Smooth muscle cell of the pulmonary artery (primary cell): ENCODE measurements around the gene NAT9. TPM values are rescaled to one million over a fixed set of nuclear protein-coding genes. Genes with fewer than 3 reads are reported as not detected.

Experiments used
- total RNA-seq: library from RNA; depleted of rRNA; stranded (reverse); fragments of >200 nt; gene quantifications from 2 replicates; pipeline ENCODE4 v1.2.3, GENCODE V29; 2014

NAT9 gene
- 32.6 and 46.7 TPM in 2 replicates for total RNA-seq

GRCh38 chr17:74776044-74776962 lies at the start of gene NAT9:
TSS of gene NAT9 (minus strand) at chr17:74776345. CDS start at chr17:74775698, 647 bp downstream.

GRCh38 chr17:74748529-74749278 lies 27.4 kb downstream of the NAT9 start, which contains the start of gene NHERF1:
TSS of gene NHERF1 (plus strand) at chr17:74748628. CDS start at chr17:74748847, 219 bp downstream.

GRCh38 chr17:74736513-74737298 lies 39.4 kb downstream of the NAT9 start, which contains the start of gene RAB37:
TSS of gene RAB37 (plus strand) at chr17:74737256. CDS start at chr17:74737273, 17 bp downstream.

Other genes starting within 250 kb of the NAT9 start
- gene CD300LB, start 244.9 kb downstream of the NAT9 start, total RNA-seq, result not detected in 2 replicates
- not detected in 2 replicates for gene CD300C, start 230.2 kb downstream of the NAT9 start, total RNA-seq
- not detected in 2 replicates for gene CD300H, start 208.8 kb downstream of the NAT9 start, total RNA-seq
- not detected in 2 replicates for gene CD300LD, start 184.1 kb downstream of the NAT9 start, total RNA-seq
- not detected in 2 replicates for gene CD300E, start 152.6 kb downstream of the NAT9 start, total RNA-seq
- gene CD300LF, start 63.4 kb downstream of the NAT9 start, total RNA-seq, result not detected in 2 replicates
- gene RAB37, start 39.1 kb downstream of the NAT9 start, total RNA-seq, result 0.33 and 0.36 TPM in 2 replicates
- gene NHERF1, start 27.7 kb downstream of the NAT9 start, total RNA-seq, result 13.0 and 14.5 TPM in 2 replicates
- gene GRIN2C, start 83.5 kb upstream of the NAT9 start, total RNA-seq, result 0.13 and 0.50 TPM in 2 replicates
- gene FDXR, start 96.6 kb upstream of the NAT9 start, total RNA-seq, result 25.0 and 43.9 TPM in 2 replicates
- not detected in 2 replicates for gene FADS6, start 117.3 kb upstream of the NAT9 start, total RNA-seq
- gene USH1G, start 146.9 kb upstream of the NAT9 start, total RNA-seq, result 0.03 TPM in 1 of 2 replicates, not detected in the other
- not detected in 2 replicates for gene OTOP2, start 147.9 kb upstream of the NAT9 start, total RNA-seq
- gene OTOP3, start 159.6 kb upstream of the NAT9 start, total RNA-seq, result not detected in 2 replicates
- gene HID1, start 196.4 kb upstream of the NAT9 start, total RNA-seq, result 2.2 and 2.3 TPM in 2 replicates
- 22.5 and 25.6 TPM in 2 replicates for gene CDR2L, start 211.3 kb upstream of the NAT9 start, total RNA-seq
- gene MRPL58, start 236.3 kb upstream of the NAT9 start, total RNA-seq, result 13.4 and 15.6 TPM in 2 replicates